Liver (tissue), 9 donors: ENCODE results near the gene UNC93A. TPM values are rescaled to one million over a fixed set of nuclear protein-coding genes. Genes with fewer than 3 reads are reported as not detected.

Experiments used
- DNase-seq: peaks from one replicate; pipeline ENCODE4 v3.0.0-alpha.2; 2017; ENCODE audit warnings: low spot score
- H3K27ac ChIP-seq, 2 donors: one replicate each; pipeline ENCODE4 v1.7.0; 2013; ENCODE audit warnings: inconsistent platforms in 2 of 2, low read length in 2 of 2, control low read depth in 1 of 2, low read depth in 1 of 2, mild to moderate bottlenecking in 1 of 2
- H3K27me3 ChIP-seq, 4 donors: one replicate each; pipeline versions ENCODE4 v1.6.1 to v1.7.0; 2013; ENCODE audit warnings: low read length in 3 of 4, inconsistent platforms in 1 of 4, mild to moderate bottlenecking in 1 of 4, moderate library complexity in 1 of 4; ENCODE audit not compliant: control insufficient read depth in 4 of 4, insufficient read depth in 4 of 4
- H3K36me3 ChIP-seq, 4 donors: one replicate each; pipeline versions ENCODE4 v1.6.1 to v1.7.0; 2013; ENCODE audit warnings: low read length in 3 of 4, mild to moderate bottlenecking in 3 of 4, low read depth in 1 of 4, moderate library complexity in 1 of 4; ENCODE audit not compliant: control insufficient read depth in 4 of 4, insufficient read depth in 3 of 4
- H3K4me1 ChIP-seq, 4 donors: one replicate each; pipeline versions ENCODE4 v1.6.1 to v1.7.0; 2013; ENCODE audit warnings: low read length in 3 of 4, mild to moderate bottlenecking in 3 of 4, moderate library complexity in 1 of 4; ENCODE audit not compliant: control insufficient read depth in 4 of 4, insufficient read depth in 4 of 4
- H3K4me3 ChIP-seq, 3 donors: one replicate each; pipeline versions ENCODE4 v1.6.1 to v1.7.0; 2013; ENCODE audit warnings: low read length in 3 of 3, control low read depth in 1 of 3, low read depth in 1 of 3, mild to moderate bottlenecking in 1 of 3
- H3K9ac ChIP-seq, 2 donors: one replicate each; pipeline ENCODE4 v1.7.0; 2013; ENCODE audit warnings: low read length in 2 of 2, mild to moderate bottlenecking in 2 of 2, moderate library complexity in 2 of 2, control low read depth in 1 of 2, low read depth in 1 of 2
- H3K9me3 ChIP-seq, 4 donors: one replicate each; pipeline versions ENCODE4 v1.6.1 to v1.7.0; 2013; ENCODE audit warnings: low read length in 3 of 4; ENCODE audit not compliant: control insufficient read depth in 4 of 4
- FOXA1 ChIP-seq: IDR thresholded peaks from 2 replicates; pipeline ENCODE4 v1.6.1; 2016; ENCODE audit warnings: antibody characterized with exemption
- GABPA ChIP-seq, 2 donors: IDR thresholded peaks in 1 of 2; conservative IDR thresholded peaks in 1 of 2; 2 replicates each; pipeline ENCODE4 v1.6.1; 2016; ENCODE audit warnings: antibody characterized with exemption in 2 of 2, mild to moderate bottlenecking in 1 of 2, moderate library complexity in 1 of 2
- HNF4G ChIP-seq: IDR thresholded peaks from 2 replicates; pipeline ENCODE4 v1.6.1; 2016; ENCODE audit warnings: antibody characterized with exemption
- NR2F2 ChIP-seq: IDR thresholded peaks from 2 replicates; pipeline ENCODE4 v1.6.1; 2016; ENCODE audit warnings: antibody characterized with exemption
- RAD21 ChIP-seq, 2 donors: IDR thresholded peaks; 2 replicates each; pipeline ENCODE4 v1.6.1; 2016; ENCODE audit warnings: antibody characterized with exemption in 2 of 2, mild to moderate bottlenecking in 2 of 2
- SP1 ChIP-seq: IDR thresholded peaks from 2 replicates; pipeline ENCODE4 v1.6.1; 2018; ENCODE audit warnings: antibody characterized with exemption, mild to moderate bottlenecking
- TAF1 ChIP-seq: conservative IDR thresholded peaks from 2 replicates; pipeline ENCODE4 v1.6.1; 2016; ENCODE audit warnings: antibody characterized with exemption, mild to moderate bottlenecking
- WGBS: extraction: QIAGEN DNeasy Blood & Tissue Kit; methylation state at CpG from one replicate; pipeline ENCODE4 v1.1.7; 2013; 5-methylcytosine and 5-hydroxymethylcytosine counted together
- polyA plus RNA-seq, 2 donors: library from polyadenylated mRNA; stranded (reverse) in 1 of 2; unstranded in 1 of 2; fragments of 200-250 nt in 1 of 2; fragments of >200 nt in 1 of 2; fragmentation: Nextera tagmentation in 1 of 2; extraction: Ambion mirVana in 1 of 2; gene quantifications; one replicate each; pipeline versions ENCODE4 v1.2.1 to v1.2.3, GENCODE V29; 2013 to 2015
- total RNA-seq, 2 donors: library from RNA; depleted of rRNA; stranded (reverse); fragments of >200 nt; gene quantifications; one replicate each; pipeline ENCODE4 v1.2.3, GENCODE V29; 2014
- TF ChIP-seq, protein P1 (sequence below): fragments of 150-350 bp; IDR thresholded peaks from 2 replicates; pipeline ENCODE4 v1.5.1; 2017; ENCODE audit warnings: improper control_type of control experiment, low read depth, low read length; ENCODE audit not compliant: missing input control
- TF ChIP-seq, protein P2 (sequence below): IDR thresholded peaks from 2 replicates; pipeline ENCODE4 v1.6.1; 2016; ENCODE audit warnings: antibody characterized with exemption, mild to moderate bottlenecking
- TF ChIP-seq, protein P3 (sequence below): IDR thresholded peaks from 2 replicates; pipeline ENCODE4 v1.6.1; 2016; ENCODE audit warnings: antibody characterized with exemption
- TF ChIP-seq, protein P4 (sequence below): IDR thresholded peaks from 2 replicates; pipeline ENCODE4 v1.6.1; 2016; ENCODE audit warnings: antibody characterized with exemption
- donor health status: healthy.
- donor health status: healthy.
- donor health status: healthy.
- donor health status: healthy.
- donor health status: healthy.

UNC93A gene
- total and polyA plus RNA-seq, 4 donors, result 0.79 to 14.0 (median 4.6) TPM

DNA sequence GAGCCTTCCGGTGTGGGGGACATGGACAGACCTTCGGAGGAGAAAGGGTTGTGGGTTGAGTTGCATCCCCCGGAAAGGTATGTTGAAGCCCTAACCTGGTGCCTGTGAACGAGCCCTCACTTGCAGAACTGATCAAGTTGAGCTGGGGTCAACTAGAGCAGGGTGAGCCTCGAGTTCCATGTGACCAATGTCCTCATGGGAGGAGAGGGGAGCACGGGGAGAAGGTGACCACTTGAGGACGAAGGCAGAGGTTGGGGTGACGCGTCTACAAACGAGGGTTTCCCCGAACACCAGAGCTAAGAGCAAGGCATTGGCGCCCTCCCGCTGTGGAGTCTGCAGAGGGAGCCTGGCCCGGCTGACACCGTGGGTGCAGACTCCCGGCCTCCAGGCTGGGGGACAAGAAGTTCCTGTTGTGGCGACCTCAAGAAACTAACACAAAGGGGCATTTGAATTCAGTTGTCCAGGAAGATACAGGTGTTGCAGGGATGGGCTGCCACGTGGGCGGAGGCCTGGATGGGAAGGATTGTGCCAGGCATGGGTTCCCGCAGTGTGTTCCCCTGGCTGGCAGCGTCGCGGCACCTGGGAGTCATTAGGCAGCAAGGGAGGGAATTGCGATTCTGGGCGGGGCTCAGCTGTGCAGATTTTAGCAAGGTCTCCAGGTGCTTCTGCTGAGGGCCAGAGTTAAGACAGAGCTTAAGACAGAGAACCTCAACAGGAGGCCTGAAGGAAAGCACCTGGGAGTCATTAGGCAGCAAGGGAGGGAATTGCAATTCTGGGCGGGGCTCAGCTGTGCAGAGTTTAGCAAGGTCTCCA is 20.4 kb upstream of the UNC93A start:
- H3K4me1 ChIP-seq, result peaks cover 0 to 8% (median 2%) of the 10 kb centered on the region in 4 donors
- no peaks in the 10 kb centered on the region for H3K27me3 ChIP-seq
- H3K9ac ChIP-seq, result no peak overlapping the region
- no peak for DNase-seq
- TF ChIP-seq RAD21 (IDR thresholded peaks at IDR 0.05) (no peak), GABPA (IDR thresholded peaks at IDR 0.05 in 1 of 2, conservative IDR thresholded peaks at IDR 0.05 in 1 of 2) (no peak), HNF4G (no peak), SP1 (no peak), NR2F2 (no peak)
- TF ChIP-seq, protein P1, sequence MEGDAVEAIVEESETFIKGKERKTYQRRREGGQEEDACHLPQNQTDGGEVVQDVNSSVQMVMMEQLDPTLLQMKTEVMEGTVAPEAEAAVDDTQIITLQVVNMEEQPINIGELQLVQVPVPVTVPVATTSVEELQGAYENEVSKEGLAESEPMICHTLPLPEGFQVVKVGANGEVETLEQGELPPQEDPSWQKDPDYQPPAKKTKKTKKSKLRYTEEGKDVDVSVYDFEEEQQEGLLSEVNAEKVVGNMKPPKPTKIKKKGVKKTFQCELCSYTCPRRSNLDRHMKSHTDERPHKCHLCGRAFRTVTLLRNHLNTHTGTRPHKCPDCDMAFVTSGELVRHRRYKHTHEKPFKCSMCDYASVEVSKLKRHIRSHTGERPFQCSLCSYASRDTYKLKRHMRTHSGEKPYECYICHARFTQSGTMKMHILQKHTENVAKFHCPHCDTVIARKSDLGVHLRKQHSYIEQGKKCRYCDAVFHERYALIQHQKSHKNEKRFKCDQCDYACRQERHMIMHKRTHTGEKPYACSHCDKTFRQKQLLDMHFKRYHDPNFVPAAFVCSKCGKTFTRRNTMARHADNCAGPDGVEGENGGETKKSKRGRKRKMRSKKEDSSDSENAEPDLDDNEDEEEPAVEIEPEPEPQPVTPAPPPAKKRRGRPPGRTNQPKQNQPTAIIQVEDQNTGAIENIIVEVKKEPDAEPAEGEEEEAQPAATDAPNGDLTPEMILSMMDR, result no peak
- TF ChIP-seq, protein P2, sequence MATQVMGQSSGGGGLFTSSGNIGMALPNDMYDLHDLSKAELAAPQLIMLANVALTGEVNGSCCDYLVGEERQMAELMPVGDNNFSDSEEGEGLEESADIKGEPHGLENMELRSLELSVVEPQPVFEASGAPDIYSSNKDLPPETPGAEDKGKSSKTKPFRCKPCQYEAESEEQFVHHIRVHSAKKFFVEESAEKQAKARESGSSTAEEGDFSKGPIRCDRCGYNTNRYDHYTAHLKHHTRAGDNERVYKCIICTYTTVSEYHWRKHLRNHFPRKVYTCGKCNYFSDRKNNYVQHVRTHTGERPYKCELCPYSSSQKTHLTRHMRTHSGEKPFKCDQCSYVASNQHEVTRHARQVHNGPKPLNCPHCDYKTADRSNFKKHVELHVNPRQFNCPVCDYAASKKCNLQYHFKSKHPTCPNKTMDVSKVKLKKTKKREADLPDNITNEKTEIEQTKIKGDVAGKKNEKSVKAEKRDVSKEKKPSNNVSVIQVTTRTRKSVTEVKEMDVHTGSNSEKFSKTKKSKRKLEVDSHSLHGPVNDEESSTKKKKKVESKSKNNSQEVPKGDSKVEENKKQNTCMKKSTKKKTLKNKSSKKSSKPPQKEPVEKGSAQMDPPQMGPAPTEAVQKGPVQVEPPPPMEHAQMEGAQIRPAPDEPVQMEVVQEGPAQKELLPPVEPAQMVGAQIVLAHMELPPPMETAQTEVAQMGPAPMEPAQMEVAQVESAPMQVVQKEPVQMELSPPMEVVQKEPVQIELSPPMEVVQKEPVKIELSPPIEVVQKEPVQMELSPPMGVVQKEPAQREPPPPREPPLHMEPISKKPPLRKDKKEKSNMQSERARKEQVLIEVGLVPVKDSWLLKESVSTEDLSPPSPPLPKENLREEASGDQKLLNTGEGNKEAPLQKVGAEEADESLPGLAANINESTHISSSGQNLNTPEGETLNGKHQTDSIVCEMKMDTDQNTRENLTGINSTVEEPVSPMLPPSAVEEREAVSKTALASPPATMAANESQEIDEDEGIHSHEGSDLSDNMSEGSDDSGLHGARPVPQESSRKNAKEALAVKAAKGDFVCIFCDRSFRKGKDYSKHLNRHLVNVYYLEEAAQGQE, result no peak
- no peak overlapping the region for H3K27ac ChIP-seq
- WGBS, result 90% methylated on average over 26 of the region's 26 CpGs
- H3K4me3 ChIP-seq, result no peak overlapping the region
- no peaks in the 10 kb centered on the region for H3K36me3 ChIP-seq
- no peaks in the 10 kb centered on the region for H3K9me3 ChIP-seq

DNA sequence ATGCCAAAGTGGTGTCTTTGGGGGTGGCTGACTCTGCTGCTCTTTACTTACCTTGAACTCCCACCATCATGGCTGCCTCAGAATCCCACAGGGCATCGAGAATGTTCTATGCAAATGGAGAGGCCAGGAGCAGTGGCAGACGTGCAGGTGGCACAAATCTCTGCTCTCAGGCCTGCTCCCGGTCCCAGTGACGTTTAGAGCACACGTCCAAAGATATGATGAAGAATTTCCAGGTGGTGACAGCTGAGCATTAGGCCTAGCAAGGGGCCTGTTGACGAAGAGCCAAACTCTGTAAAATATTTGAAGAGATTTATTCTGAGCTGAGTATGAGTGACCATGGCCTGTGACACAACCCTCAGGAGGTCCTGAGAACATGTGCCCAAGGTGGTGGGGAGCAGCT is 19.0 kb upstream of the UNC93A start:
- H3K4me1 ChIP-seq, result peaks cover 5 to 14% (median 5%) of the 10 kb centered on the region in 4 donors
- H3K27me3 ChIP-seq, result no peaks in the 10 kb centered on the region
- no peak for DNase-seq
- TF ChIP-seq, protein P3, sequence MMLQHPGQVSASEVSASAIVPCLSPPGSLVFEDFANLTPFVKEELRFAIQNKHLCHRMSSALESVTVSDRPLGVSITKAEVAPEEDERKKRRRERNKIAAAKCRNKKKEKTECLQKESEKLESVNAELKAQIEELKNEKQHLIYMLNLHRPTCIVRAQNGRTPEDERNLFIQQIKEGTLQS, result no peak
- TF ChIP-seq SP1 (no peak), FOXA1 (no peak), TAF1 (no peak)
- TF ChIP-seq, protein P4, sequence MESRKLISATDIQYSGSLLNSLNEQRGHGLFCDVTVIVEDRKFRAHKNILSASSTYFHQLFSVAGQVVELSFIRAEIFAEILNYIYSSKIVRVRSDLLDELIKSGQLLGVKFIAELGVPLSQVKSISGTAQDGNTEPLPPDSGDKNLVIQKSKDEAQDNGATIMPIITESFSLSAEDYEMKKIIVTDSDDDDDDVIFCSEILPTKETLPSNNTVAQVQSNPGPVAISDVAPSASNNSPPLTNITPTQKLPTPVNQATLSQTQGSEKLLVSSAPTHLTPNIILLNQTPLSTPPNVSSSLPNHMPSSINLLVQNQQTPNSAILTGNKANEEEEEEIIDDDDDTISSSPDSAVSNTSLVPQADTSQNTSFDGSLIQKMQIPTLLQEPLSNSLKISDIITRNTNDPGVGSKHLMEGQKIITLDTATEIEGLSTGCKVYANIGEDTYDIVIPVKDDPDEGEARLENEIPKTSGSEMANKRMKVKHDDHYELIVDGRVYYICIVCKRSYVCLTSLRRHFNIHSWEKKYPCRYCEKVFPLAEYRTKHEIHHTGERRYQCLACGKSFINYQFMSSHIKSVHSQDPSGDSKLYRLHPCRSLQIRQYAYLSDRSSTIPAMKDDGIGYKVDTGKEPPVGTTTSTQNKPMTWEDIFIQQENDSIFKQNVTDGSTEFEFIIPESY, result no peak
- H3K9me3 ChIP-seq, result no peaks in the 10 kb centered on the region
- H3K4me3 ChIP-seq, result no peak overlapping the region
- no peak overlapping the region for H3K27ac ChIP-seq
- no peak overlapping the region for H3K9ac ChIP-seq
- no peaks in the 10 kb centered on the region for H3K36me3 ChIP-seq
- 91% methylated on average over 6 of the region's 6 CpGs for WGBS
